ENCODE data around the gene COX7A2. TPM values are rescaled to one million over a fixed set of nuclear protein-coding genes. Genes with fewer than 3 reads are reported as not detected.

The COX7A2 gene
- total and polyA plus RNA-seq, 2 of the 13 experiments (the other 11 are each of a cell fraction or from before 2014, with no cell fraction given): 407 to 556 TPM

DNA sequence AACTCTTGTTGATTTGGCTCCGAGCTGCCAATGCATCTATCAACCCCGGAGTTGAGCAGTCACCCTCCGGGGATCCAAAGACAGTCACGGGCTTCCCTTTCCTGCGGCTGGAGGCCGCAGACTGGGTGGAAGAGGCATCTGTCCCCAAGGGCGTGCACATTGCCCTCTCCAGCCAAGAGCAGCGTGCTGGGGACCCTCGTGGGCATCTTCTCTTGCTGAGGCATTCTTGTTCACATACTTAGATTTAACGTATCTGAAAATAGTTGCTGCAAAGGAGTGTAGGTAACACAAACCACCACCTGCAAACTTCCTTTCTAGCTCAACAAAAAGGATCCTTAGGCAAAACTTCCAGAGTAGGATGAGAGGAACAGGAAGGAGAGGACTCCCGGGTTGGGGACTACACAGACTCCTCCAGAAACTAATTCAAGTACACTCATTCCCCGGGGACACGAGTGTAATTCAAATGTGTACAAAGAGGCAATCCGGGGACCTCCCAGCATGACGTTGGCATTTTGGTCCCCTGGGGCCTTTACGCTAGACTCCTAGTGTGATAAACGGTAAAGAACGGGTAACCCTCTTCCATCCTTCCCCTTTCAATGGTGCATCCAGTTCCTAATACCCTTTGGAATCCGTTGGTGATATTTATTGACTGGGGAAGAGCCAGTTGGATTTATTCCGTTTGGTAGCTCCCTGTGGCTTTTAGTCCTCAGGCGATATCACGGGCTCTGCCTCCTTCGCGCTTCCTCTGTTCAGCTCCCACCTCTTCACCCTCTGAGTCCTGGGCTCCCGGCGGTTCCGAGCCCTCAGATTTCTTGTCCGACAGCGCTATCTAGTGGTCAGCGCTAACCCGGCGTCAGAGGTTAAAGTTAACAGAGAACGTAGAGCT lies 35.1 kb downstream of the COX7A2 start (continued):
- TF ChIP-seq, protein P1, sequence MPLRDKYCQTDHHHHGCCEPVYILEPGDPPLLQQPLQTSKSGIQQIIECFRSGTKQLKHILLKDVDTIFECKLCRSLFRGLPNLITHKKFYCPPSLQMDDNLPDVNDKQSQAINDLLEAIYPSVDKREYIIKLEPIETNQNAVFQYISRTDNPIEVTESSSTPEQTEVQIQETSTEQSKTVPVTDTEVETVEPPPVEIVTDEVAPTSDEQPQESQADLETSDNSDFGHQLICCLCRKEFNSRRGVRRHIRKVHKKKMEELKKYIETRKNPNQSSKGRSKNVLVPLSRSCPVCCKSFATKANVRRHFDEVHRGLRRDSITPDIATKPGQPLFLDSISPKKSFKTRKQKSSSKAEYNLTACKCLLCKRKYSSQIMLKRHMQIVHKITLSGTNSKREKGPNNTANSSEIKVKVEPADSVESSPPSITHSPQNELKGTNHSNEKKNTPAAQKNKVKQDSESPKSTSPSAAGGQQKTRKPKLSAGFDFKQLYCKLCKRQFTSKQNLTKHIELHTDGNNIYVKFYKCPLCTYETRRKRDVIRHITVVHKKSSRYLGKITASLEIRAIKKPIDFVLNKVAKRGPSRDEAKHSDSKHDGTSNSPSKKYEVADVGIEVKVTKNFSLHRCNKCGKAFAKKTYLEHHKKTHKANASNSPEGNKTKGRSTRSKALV (CRISPR knock-in tag; IDR thresholded peaks at IDR 0.05): peak; percentile 33; the same call in 1 of the 2 replicates
- TF ChIP-seq HNRNPL (IDR thresholded peaks at IDR 0.05; ENCODE audit: low read depth, low read length) (no peak), STAG1 (CRISPR knock-in tag; IDR thresholded peaks at IDR 0.05) (peak; percentile 92), PHF21A (CRISPR knock-in tag; IDR thresholded peaks at IDR 0.05) (no peak), ZNF83 (CRISPR knock-in tag; IDR thresholded peaks at IDR 0.05; ENCODE audit: borderline replicate concordance) (no peak), ZNF615 (CRISPR knock-in tag; IDR thresholded peaks at IDR 0.05; ENCODE audit: borderline replicate concordance) (no peak), MIXL1 (CRISPR knock-in tag; IDR thresholded peaks at IDR 0.05) (0 out of 2 replicates have a peak, but pooled peaks have one; percentile 27), ZNF547 (CRISPR knock-in tag; IDR thresholded peaks at IDR 0.05) (no peak), ZNF572 (CRISPR knock-in tag; IDR thresholded peaks at IDR 0.05) (no peak), ZSCAN20 (CRISPR knock-in tag; IDR thresholded peaks at IDR 0.05; ENCODE audit: borderline replicate concordance) (no peak), ZSCAN29 (CRISPR knock-in tag; conservative IDR thresholded peaks at IDR 0.05) (no peak)
- TF ChIP-seq, protein P2, sequence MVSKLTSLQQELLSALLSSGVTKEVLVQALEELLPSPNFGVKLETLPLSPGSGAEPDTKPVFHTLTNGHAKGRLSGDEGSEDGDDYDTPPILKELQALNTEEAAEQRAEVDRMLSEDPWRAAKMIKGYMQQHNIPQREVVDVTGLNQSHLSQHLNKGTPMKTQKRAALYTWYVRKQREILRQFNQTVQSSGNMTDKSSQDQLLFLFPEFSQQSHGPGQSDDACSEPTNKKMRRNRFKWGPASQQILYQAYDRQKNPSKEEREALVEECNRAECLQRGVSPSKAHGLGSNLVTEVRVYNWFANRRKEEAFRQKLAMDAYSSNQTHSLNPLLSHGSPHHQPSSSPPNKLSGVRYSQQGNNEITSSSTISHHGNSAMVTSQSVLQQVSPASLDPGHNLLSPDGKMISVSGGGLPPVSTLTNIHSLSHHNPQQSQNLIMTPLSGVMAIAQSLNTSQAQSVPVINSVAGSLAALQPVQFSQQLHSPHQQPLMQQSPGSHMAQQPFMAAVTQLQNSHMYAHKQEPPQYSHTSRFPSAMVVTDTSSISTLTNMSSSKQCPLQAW (CRISPR knock-in tag; IDR thresholded peaks at IDR 0.05): 0 out of 2 replicates have a peak, but pooled peaks have one; percentile 29
- TF ChIP-seq, protein P3, sequence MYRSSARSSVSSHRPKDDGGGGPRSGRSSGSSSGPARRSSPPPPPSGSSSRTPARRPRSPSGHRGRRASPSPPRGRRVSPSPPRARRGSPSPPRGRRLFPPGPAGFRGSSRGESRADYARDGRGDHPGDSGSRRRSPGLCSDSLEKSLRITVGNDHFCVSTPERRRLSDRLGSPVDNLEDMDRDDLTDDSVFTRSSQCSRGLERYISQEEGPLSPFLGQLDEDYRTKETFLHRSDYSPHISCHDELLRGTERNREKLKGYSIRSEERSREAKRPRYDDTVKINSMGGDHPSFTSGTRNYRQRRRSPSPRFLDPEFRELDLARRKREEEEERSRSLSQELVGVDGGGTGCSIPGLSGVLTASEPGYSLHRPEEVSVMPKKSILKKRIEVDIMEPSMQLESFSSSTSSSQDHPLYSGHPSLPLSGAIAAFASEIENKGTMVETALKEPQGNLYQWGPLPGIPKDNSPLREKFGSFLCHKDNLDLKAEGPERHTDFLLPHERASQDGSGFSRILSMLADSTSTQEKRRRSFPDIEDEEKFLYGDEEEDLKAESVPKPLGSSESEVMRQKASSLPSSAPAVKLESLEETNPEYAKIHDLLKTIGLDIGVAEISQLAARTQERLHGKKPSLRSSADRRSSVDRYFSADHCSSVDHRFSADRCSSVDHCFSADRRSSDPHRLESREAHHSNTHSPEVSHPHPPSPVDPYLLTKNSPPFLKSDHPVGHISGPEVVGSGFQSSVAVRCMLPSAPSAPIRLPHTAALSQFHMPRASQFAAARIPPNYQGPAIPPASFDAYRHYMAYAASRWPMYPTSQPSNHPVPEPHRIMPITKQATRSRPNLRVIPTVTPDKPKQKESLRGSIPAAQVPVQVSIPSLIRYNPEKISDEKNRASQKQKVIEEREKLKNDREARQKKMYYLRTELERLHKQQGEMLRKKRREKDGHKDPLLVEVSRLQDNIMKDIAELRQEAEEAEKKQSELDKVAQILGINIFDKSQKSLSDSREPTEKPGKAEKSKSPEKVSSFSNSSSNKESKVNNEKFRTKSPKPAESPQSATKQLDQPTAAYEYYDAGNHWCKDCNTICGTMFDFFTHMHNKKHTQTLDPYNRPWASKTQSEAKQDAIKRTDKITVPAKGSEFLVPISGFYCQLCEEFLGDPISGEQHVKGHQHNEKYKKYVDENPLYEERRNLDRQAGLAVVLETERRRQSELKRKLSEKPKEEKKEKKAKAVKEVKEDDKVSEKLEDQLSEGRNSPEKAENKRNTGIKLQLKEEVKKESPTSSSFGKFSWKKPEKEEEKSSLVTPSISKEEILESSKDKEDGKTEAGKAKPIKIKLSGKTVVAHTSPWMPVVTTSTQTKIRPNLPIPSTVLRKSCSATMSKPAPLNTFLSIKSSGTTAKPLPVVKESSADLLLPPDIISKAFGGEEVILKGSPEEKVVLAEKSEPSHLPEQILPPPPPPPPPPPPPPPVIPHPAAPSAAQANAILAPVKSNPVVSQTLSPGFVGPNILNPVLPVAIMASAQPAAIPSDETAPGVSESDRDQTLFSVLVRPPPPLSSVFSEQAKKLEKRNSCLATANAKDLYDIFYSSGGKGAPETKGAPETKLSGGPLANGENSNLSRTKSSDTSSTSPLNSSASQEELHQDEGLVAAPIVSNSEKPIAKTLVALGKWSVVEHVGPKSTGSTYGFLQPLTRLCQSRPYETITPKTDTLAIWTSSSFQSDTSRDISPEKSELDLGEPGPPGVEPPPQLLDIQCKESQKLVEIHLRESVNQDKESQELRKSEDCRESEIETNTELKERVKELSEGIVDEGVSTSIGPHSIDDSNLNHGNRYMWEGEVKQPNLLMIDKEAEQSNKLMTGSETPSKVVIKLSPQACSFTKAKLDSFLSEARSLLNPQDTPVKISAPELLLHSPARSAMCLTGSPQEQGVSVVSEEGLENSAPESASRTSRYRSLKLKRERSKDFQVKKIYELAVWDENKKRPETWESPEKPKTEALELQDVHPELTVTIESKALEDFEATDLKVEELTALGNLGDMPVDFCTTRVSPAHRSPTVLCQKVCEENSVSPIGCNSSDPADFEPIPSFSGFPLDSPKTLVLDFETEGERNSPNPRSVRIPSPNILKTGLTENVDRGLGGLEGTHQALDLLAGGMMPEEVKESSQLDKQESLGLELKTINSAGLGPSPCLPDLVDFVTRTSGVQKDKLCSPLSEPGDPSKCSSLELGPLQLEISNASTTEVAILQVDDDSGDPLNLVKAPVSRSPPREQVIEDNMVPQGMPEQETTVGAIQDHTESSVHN (CRISPR knock-in tag; IDR thresholded peaks at IDR 0.05): no peak
- TF ChIP-seq, protein P4, sequence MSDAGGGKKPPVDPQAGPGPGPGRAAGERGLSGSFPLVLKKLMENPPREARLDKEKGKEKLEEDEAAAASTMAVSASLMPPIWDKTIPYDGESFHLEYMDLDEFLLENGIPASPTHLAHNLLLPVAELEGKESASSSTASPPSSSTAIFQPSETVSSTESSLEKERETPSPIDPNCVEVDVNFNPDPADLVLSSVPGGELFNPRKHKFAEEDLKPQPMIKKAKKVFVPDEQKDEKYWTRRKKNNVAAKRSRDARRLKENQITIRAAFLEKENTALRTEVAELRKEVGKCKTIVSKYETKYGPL (CRISPR knock-in tag; IDR thresholded peaks at IDR 0.05): no peak

Data from HepG2 (cell line).